C1 segment of cervical spinal cord (tissue), 14 donors: ENCODE data around the gene IL15.
"Not testable (repeated sequence)": the region's sequence is repeated elsewhere in the genome, so short reads cannot be mapped to it uniquely, and the experiment has no call there.

Experiments used
- DNase-seq, 14 donors: peaks; one replicate each; lab custom pipeline; 2025; lab: John Stamatoyannopoulos, UW

The IL15 gene

DNA sequence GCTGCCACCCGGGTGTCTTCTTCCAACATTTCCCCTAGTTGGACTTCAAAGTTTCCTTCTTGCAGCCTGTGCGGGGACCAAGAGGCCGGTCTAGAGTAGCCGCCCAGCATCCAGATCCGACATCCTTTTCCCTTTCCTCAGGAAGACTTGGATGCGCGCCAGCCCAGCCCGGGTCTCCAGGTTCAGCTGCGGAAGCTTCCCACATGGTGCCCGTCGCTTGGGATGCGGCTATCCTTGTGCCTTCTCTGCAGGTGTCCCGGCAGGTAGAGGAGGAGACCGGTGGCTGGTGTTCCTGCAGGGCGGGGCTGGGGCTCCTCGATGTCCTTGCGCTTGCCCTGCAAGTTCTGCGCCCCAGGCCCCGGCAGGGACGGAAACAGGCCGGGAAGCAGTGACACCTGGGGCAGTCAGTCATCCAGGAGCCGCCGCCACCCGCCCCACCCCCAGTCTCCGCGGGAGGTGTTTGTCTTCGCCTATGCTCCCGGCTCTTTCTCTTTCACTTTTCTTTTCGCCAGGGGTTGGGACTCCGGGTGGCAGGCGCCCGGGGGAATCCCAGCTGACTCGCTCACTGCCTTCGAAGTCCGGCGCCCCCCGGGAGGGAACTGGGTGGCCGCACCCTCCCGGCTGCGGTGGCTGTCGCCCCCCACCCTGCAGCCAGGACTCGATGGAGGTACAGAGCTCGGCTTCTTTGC lies at the start of gene IL15:
Gene IL15 (plus strand): TSS at position 502 of the 689 bp plus-strand sequence. CDS start 82,882 bp downstream, outside the sequence.
- DNase-seq = peak in 5 of 14 donors; percentile 2 to 63 (median 27)

GRCh38 chr4:141587897-141588296 lies 48.5 kb upstream of the IL15 start:
- DNase-seq = no peak

DNA sequence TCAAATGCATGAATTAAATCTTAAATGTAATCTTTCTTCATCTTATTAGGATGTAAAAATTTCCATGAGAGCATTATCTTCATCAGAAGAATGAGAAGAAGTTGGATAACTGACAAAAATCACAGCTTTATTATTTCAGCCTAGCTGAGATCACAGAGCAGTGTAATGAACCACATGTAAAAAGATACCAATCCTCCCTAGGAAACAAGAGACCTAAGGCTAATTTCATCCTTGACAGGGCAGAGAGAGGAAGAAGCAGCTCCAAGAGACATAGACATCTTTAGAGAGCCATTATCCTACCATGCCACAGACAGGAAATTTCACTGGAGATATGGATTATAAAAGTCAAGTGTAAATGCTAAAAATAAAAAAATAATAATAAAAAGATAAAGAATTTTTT lies 40.9 kb upstream of the IL15 start:
- no peak for DNase-seq

GRCh38 chr4:141599853-141600252 lies 36.5 kb upstream of the IL15 start:
- DNase-seq = no peak

- not testable (repeated sequence) for DNase-seq
Observed at GRCh38 chr4:141604683-141605082, 31.7 kb upstream of the IL15 start.

GRCh38 chr4:141605425-141605856 lies 30.9 kb upstream of the IL15 start:
- DNase-seq = no peak

DNA sequence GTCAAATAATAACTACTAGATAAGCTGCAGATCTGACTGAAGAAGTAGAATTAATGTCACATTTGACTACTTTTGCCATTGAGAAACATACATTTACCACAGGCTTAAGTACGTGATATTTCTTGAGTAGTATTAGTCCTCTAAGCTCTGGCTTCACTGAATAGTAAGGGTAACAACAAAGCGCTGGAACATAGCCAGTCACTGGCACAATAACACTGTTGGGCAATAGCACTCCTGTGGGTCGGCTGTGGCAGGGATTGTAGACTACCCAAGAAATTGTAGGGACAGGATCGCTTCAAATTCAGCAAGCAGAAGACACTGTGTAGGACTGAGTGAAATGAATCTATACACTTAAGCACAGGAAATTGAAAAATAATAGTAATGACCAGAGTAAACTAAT lies 27.1 kb upstream of the IL15 start:
- DNase-seq = no peak

DNA sequence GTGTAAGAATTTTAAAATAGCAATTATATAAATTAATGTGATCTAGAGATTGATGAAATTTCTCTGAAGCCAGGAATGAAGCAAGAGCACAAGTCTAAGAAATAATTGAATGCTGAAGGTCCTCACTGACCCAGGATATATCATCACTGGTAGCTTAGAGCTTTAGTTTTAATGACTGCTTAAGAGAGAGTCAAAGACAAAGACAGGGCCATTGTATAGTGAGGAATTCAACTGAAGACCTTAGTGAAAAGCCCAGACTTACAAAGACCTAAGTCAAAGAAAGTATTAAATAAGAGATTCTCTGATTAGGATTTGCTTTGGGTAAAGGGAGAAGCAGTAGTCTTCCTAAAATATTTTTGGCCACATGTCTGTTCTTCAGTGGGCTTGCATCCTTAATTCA lies 26.0 kb upstream of the IL15 start:
- no peak for DNase-seq

DNA sequence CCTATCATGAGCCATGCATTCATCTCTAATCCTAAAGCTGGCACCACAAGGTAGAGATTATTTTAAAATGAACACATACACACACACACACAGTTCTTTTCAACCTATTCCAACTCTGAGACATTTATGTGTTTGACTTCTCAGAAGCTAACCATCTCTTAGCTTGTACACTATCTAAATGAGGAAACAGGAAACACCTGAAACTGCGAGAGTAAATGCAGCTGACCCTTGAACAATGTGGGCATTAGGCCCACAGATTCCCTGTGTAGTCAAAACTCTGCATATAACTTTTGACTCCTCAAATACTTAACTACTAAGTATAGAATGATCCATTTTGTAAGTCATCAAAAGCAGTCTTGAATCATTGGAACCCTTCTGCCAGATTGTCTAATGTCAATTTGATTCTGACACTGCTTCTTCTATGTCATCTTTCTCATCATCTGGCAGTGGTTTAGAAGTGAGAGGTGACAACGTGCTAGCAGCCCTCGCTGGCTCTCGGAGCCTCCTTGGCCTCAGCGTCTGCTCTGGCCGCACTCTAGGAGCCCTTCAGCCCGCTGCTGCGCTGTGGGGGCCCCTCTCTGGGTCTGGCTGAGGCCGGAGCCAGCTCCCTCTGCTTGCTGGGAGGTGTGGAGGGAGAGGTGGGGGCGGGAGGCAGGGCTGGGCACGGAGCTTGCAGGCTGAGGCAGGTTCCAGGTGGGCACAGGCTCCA lies 21.4 kb upstream of the IL15 start:
- DNase-seq = no peak

DNA sequence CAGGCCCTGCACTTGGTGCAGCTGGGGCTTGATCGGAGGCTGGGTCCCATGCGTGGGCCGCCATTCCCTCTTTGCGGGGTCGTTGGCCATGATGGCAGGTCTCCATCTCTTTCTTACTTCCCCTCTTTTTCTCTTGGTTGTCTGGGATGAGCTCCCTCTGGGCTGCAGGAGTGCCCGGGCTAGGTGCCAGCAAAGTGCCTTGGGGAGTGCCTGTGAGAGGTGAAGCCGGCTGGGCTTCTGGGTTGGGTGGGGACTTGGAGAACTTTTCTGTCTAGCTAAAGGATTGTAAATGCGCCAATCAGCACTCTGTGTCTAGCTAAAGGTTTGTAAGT lies 20.8 kb upstream of the IL15 start:
- DNase-seq = not testable (repeated sequence)

DNA sequence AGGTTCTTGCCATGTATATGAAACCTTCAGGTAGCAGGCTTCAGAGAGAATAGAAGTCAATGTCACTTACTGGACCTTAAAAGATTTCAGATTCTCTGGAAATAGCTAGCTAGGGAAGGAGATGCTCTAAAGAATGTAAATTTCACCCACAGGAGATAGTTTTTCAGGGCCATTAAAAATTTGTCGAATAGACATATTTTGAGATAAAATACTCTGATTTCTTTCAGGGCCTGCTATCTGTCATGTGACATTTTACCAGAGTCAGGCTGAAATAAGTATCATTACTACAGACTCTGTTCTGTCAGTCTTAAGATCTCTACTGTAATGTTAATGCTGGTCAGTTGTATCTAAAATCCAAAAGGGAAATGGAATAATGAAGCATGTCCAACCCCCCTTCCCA lies 15.7 kb upstream of the IL15 start:
- no peak for DNase-seq

DNA sequence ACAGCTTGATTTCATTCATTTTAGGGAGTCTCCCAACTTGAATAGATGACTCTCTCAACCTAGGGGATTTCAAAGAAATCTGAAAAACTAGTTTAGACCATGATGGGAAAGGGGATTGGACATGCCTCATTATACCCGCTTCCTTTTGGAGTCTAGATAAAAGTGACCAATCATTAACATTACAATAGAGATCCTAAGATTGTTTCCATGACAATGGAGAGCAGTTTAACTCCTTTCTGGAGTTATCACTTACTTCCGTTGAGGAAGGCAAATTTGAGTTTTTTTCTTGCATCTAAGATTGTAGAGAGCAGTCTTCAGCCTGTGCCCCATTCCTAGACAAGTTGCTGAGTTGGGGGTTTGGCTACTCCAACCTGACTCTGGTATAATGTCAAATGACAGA lies 11.4 kb upstream of the IL15 start:
- DNase-seq = no peak

GRCh38 chr4:141630854-141631253 lies 5.5 kb upstream of the IL15 start:
- no peak for DNase-seq

- no peak for DNase-seq
Observed at GRCh38 chr4:141635736-141636081, 674 bp upstream of the IL15 start.

DNA sequence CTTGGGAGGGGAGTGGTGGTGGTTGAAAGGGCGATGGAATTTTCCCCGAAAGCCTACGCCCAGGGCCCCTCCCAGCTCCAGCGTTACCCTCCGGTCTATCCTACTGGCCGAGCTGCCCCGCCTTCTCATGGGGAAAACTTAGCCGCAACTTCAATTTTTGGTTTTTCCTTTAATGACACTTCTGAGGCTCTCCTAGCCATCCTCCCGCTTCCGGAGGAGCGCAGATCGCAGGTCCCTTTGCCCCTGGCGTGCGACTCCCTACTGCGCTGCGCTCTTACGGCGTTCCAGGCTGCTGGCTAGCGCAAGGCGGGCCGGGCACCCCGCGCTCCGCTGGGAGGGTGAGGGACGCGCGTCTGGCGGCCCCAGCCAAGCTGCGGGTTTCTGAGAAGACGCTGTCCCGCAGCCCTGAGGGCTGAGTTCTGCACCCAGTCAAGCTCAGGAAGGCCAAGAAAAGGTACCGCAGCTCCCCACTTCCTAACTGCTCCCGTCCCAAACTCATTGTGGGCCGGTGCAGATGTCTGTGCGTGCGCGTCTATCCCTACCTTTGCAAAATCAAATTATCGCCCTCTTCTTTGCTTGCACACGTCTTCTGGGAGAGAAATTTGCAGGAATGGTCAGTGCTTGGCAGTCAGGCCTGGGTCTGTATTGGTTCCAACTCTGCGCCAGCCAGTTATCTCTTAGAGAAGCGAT lies 533 bp downstream of the IL15 start:
- DNase-seq = peak in 3 of 14 donors; percentile 7 to 54 (median 12)

DNA sequence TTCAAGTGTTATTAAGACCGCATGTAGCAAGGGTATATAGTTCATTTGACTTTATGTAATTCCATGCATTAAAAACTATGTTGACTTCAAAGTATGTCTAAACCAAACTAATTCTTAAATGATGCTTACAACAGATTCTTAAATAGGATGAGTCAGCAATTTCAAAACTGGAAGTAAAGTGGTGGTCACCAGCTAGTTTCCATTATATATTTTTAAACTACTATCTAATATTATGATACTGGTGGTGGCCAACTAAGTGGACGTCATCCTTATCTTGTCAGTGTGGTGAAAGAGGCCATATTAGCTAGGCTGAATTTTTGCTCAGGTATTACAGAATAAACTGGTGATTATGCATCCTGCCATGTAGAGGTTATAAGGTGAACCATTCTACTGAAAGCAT lies 1.2 kb downstream of the IL15 start:
- DNase-seq = no peak

DNA sequence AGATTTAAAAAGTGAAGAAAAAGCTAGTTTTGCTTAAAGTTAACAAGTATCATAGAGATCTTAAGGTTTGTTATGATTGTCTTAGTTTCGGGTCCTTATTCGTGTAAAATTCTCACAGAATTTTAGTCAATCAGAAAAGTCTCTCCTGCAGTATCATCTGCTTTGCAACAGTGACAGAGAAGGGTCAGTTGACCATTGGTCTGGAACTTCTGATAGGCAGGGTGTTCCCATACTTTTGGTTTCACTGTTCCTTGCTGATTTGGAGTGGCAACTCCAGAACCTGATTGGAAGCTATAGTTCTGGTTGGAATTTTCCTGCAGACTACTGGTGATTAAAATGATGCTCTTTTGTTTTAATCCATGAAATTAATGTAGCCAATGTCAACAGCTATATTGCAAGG lies 1.8 kb downstream of the IL15 start:
- no peak for DNase-seq

- no peak for DNase-seq
Observed at GRCh38 chr4:141640696-141641095, 4.3 kb downstream of the IL15 start.

DNA sequence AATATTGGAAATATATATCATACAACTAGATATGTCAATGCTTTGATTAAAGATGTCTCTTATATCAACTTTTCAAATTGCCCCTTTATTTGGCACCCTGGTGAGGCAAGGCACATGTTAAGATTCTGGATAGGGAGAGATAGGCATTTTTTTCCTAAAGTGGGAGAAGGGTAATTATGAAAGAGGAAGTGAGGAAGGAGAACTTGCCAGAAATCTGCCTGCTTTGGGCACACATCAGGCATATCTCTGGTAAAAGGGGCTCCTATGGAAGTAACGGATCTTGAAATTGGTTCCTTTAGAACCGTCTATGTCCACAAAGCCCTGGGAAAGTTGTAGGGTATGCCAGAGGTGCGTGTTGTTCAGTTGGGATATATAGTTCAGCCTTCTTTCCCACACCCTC lies 5.7 kb downstream of the IL15 start:
- DNase-seq = no peak

- no peak for DNase-seq
Observed at GRCh38 chr4:141642711-141643110, 6.3 kb downstream of the IL15 start.

- DNase-seq = no peak
Observed at GRCh38 chr4:141643557-141643956, 7.2 kb downstream of the IL15 start.

GRCh38 chr4:141645611-141646340 lies 9.4 kb downstream of the IL15 start:
- DNase-seq = no peak
